ENCODE results near the gene ZNF836. TPM values are rescaled to one million over a fixed set of nuclear protein-coding genes. Genes with fewer than 3 reads are reported as not detected.

Gene ZNF836
- total and polyA plus RNA-seq, 9 of the 15 experiments (the other 6 are each of a cell fraction or from before 2014, with no cell fraction given) = 0.24 to 0.69 (median 0.64) TPM; not detected in 2

DNA sequence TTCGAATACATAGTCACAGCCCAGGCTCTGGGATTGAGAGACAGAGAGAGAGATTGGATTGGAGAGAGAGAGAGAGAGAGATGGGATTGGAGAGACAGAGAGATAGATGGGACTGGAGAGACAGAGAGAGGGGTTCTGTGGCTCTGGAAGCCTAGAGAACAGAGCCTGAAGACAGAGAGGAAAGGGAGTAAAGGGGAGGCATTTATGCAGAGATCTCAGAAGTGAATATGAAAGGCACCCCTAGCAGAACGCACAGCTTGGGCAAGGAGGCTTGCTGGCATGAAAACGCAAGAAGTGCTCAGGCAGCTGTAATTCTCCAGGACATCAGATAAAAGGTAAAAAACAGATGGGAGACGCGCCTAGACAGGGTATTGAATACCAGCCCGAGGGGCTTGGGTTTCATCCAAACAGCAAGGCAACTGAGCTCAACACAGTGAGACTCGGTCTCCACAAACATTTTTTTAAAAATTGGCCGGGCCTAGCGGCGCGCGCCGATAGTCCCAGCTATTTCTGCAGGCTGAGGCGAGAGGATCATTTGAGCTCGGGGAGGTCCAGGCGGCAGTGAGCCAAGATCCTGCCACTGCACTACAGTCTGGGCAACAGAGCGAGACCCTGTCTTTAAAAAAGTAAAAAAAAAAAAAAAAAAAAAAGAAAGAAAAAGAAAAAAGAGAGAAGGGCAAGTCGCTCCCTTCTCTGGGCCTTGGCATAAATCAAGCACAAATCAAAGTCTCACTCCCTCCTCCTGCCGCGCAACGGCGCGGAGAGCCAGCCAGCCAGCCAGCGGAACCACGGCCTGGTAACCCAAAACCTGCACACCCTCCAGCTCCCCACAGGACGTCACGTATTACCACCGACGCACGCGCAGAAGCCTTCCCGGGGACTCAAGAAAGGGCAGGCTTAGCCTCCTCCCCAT lies 17.7 kb upstream of the ZNF836 start (continued):
- TF ChIP-seq PBX2 (CRISPR knock-in tag; IDR thresholded peaks at IDR 0.05; ENCODE audit: low read depth) = no peak
- TF ChIP-seq PBX2 (tag; conservative IDR thresholded peaks at IDR 0.05; ENCODE audit: low read depth) = peak; percentile 93; the same call in 1 of the 2 replicates

DNA sequence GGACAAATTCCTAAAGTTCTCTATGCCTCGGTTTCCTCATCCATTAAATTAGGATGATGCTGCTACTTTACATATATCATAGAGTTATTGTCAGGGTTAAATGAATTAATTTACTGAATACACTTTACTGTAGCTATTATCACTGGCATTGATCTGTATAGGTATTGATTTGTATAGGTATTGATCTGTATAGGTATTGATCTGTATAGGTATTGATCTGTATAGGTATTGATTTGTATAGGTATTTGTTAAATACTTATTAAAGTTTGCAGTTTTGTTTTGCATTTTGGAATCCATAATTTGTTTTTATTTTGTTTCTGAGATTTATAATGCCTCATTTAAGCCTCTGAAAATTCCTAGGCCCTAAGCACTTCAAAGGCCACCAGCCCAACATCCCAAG lies 16.0 kb upstream of the ZNF836 start:
- Histone ChIP-seq H3K79me2 (ENCODE audit: control insufficient read depth, insufficient read depth, low read length) (peaks cover 29% of the 10 kb centered on the region), H3K27ac (ENCODE audit: extremely low read depth, low read depth, low read length) (no peak overlapping the region), H3K4me1 (replicated peaks in 1 of 2; ENCODE audit: control insufficient read depth in 2 of 2, insufficient read depth in 2 of 2, low read length in 2 of 2) (peaks cover 7 to 14% of the 10 kb centered on the region in 2 experiments; a peak in 3 of 5 replicates), H3K4me2 (ENCODE audit: insufficient read depth, low read length) (no peak overlapping the region), H3K27me3 (ENCODE audit: control insufficient read depth in 2 of 2, insufficient read depth in 2 of 2, low read length in 2 of 2) (no peaks in the 10 kb centered on the region; a peak in 1 of 5 replicates), H3K9me3 (replicated peaks; ENCODE audit: control insufficient read depth, insufficient read depth, low read depth, low read length) (no peaks in the 10 kb centered on the region), H3K36me3 (ENCODE audit: control insufficient read depth, insufficient read depth, low read length) (peaks cover 14% of the 10 kb centered on the region; the same call in 2 of the 3 replicates), H4K20me1 (replicated peaks; ENCODE audit: control insufficient read depth, insufficient read depth, low read length) (no peaks in the 10 kb centered on the region), H3K4me3 (no peak overlapping the region), H2AFZ (ENCODE audit: low read depth, low read length) (no peak overlapping the region), H3K9me1 (ENCODE audit: control insufficient read depth, insufficient read depth, low read length) (no peaks in the 10 kb centered on the region), H3K9ac (ENCODE audit: insufficient read depth in 1 of 2, low read depth in 2 of 2, low read length in 2 of 2) (no peak overlapping the region)
- in situ Hi-C loops (cut with MboI) (no loop called here), intact Hi-C loops (cut with micrococcal nuclease) (loop anchor here (5.0 kb wide), 1 partner anchor 45 kb away; no protein-coding TSS in a partner anchor)
- no TSS peak for BruUV-seq (replicated peaks)
- ChIA-PET CTCF (ENCODE audit: low intra/inter-chr PET ratio) (no interaction called here), POLR2A (interaction anchor here (0.7 kb wide), 1 partner anchor 90 kb away, joined by 4 read pairs; no protein-coding TSS in a partner anchor)
- WGBS (ENCODE audit: insufficient coverage, low coverage, missing lambda C conversion rate) = 33% methylated on average over 1 of the region's 1 CpG
- no peak for DNase-seq (ENCODE audit: extremely low read depth in 1 of 4, low spot score in 3 of 4)
- no peak for FAIRE-seq
- no peak for ATAC-seq
- TF ChIP-seq, protein P1, sequence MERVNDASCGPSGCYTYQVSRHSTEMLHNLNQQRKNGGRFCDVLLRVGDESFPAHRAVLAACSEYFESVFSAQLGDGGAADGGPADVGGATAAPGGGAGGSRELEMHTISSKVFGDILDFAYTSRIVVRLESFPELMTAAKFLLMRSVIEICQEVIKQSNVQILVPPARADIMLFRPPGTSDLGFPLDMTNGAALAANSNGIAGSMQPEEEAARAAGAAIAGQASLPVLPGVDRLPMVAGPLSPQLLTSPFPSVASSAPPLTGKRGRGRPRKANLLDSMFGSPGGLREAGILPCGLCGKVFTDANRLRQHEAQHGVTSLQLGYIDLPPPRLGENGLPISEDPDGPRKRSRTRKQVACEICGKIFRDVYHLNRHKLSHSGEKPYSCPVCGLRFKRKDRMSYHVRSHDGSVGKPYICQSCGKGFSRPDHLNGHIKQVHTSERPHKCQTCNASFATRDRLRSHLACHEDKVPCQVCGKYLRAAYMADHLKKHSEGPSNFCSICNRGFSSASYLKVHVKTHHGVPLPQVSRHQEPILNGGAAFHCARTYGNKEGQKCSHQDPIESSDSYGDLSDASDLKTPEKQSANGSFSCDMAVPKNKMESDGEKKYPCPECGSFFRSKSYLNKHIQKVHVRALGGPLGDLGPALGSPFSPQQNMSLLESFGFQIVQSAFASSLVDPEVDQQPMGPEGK (CRISPR knock-in tag; IDR thresholded peaks at IDR 0.05; ENCODE audit: borderline replicate concordance) = no peak
- TF ChIP-seq CCAR2 (IDR thresholded peaks at IDR 0.05; ENCODE audit: low read depth, low read length) (no peak), KLF6 (CRISPR knock-in tag; IDR thresholded peaks at IDR 0.05; ENCODE audit: borderline replicate concordance) (no peak), ZNF589 (CRISPR knock-in tag; IDR thresholded peaks at IDR 0.05; ENCODE audit: low read depth) (no peak), TAF9B (IDR thresholded peaks at IDR 0.05; ENCODE audit: partially characterized antibody) (no peak), JUNB (CRISPR knock-in tag; conservative IDR thresholded peaks at IDR 0.05) (no peak)
- TF ChIP-seq, protein P2, sequence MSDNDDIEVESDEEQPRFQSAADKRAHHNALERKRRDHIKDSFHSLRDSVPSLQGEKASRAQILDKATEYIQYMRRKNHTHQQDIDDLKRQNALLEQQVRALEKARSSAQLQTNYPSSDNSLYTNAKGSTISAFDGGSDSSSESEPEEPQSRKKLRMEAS (CRISPR knock-in tag; IDR thresholded peaks at IDR 0.05) = no peak

All from K562 (cell line).